Astrocyte (in vitro differentiated cells and primary cell): Measurements from ENCODE around the gene SMC3. TPM values are rescaled to one million over a fixed set of nuclear protein-coding genes. Genes with fewer than 3 reads are reported as not detected.

Source experiments
- DNase-seq: peaks from one replicate; pipeline ENCODE4 v3.0.0-alpha.2; 2010; ENCODE audit warnings: low read depth
- FAIRE-seq: peaks from 2 replicates; lab custom pipeline; 2011; peaks lifted over from hg19 to GRCh38; lab: Jason Lieb, UNC
- H2AFZ ChIP-seq: 2 replicates; pipeline ENCODE4 v1.6.0; 2012; ENCODE audit warnings: low read depth, low read length, inconsistent platforms
- H3K27ac ChIP-seq: 2 replicates; pipeline ENCODE4 v1.5.1; 2011; ENCODE audit warnings: low read depth, low read length, inconsistent platforms
- H3K27me3 ChIP-seq: 2 replicates; pipeline ENCODE4 v1.6.0; 2011; ENCODE audit warnings: low read length, inconsistent platforms; ENCODE audit not compliant: insufficient read depth
- H3K36me3 ChIP-seq: 2 replicates; pipeline ENCODE4 v1.5.1; 2011; ENCODE audit warnings: low read length, inconsistent platforms; ENCODE audit not compliant: insufficient read depth
- H3K4me1 ChIP-seq: 2 replicates; pipeline ENCODE4 v1.5.1; 2011; ENCODE audit warnings: low read length, inconsistent platforms; ENCODE audit not compliant: insufficient read depth
- H3K4me2 ChIP-seq: 2 replicates; pipeline ENCODE4 v1.6.0; 2012; ENCODE audit warnings: low read length, inconsistent platforms
- H3K4me3 ChIP-seq: 2 replicates; pipeline ENCODE4 v1.5.1; 2011; ENCODE audit warnings: low read depth, mild to moderate bottlenecking, low read length, inconsistent platforms; ENCODE audit not compliant: insufficient read depth
- H3K79me2 ChIP-seq: 2 replicates; pipeline ENCODE4 v1.6.0; 2012; ENCODE audit warnings: mild to moderate bottlenecking, low read length, inconsistent platforms; ENCODE audit not compliant: insufficient read depth
- H3K9ac ChIP-seq: 2 replicates; pipeline ENCODE4 v1.6.0; 2012; ENCODE audit warnings: mild to moderate bottlenecking, low read length, inconsistent platforms
- H3K9me3 ChIP-seq: 2 replicates; pipeline ENCODE4 v1.5.1; 2012; ENCODE audit warnings: low read depth, mild to moderate bottlenecking, low read length, inconsistent platforms; ENCODE audit not compliant: insufficient read depth
- H4K20me1 ChIP-seq: 2 replicates; pipeline ENCODE4 v1.6.0; 2012; ENCODE audit warnings: low read length, inconsistent platforms; ENCODE audit not compliant: insufficient read depth
- H3K27ac Mint-ChIP-seq: one replicate; pipeline ENCODE4 v1.8.0; 2021; ENCODE audit warnings: mild to moderate bottlenecking, mixed read lengths; ENCODE audit not compliant: unreplicated experiment
- H3K27me3 Mint-ChIP-seq: one replicate; pipeline ENCODE4 v1.8.0; 2021; ENCODE audit warnings: low read depth, mixed read lengths; ENCODE audit not compliant: unreplicated experiment
- H3K36me3 Mint-ChIP-seq: one replicate; pipeline ENCODE4 v1.8.0; 2021; ENCODE audit warnings: low read depth, mixed read lengths; ENCODE audit not compliant: unreplicated experiment
- H3K4me1 Mint-ChIP-seq: one replicate; pipeline ENCODE4 v1.8.0; 2021; ENCODE audit warnings: low read depth, mixed read lengths; ENCODE audit not compliant: unreplicated experiment
- H3K4me3 Mint-ChIP-seq: one replicate; pipeline ENCODE4 v1.8.0; 2021; ENCODE audit warnings: mild to moderate bottlenecking, moderate library complexity, mixed read lengths; ENCODE audit not compliant: unreplicated experiment
- H3K9me3 Mint-ChIP-seq: one replicate; pipeline ENCODE4 v1.8.0; 2021; ENCODE audit warnings: mild to moderate bottlenecking, mixed read lengths; ENCODE audit not compliant: unreplicated experiment
- CTCF ChIP-seq: IDR thresholded peaks from 2 replicates; pipeline ENCODE4 v1.5.1; 2011; ENCODE audit warnings: low read depth, mild to moderate bottlenecking, inconsistent platforms, low read length, moderate library complexity; ENCODE audit not compliant: insufficient read depth
- EZH2 ChIP-seq: IDR thresholded peaks from 2 replicates; pipeline ENCODE4 v1.6.1; 2012; ENCODE audit warnings: mild to moderate bottlenecking, low read length, inconsistent platforms; ENCODE audit not compliant: insufficient read depth
- total RNA-seq: library from RNA; stranded (reverse); gene quantifications from 2 replicates; pipeline ENCODE4 v1.2.1, GENCODE V29; 2021

SMC3 gene
- total RNA-seq, 1 donor from 2014 or later = 27.2 TPM

GRCh38 chr10:110548002-110548401, 19.5 kb upstream of the SMC3 start:
- H3K27me3 Mint-ChIP-seq = no peaks in the 10 kb centered on the region
- no peaks in the 10 kb centered on the region for H3K79me2 ChIP-seq
- DNase-seq (no peak), FAIRE-seq (no peak)
- H3K4me3 Mint-ChIP-seq = no peak overlapping the region
- H3K4me3 ChIP-seq = no peak overlapping the region
- H3K27ac ChIP-seq = no peak overlapping the region
- no peak overlapping the region for H3K27ac Mint-ChIP-seq
- H3K9me3 ChIP-seq = no peaks in the 10 kb centered on the region
- H3K9ac ChIP-seq = no peak overlapping the region
- TF ChIP-seq CTCF (no peak), EZH2 (no peak)
- peaks cover 23% of the 10 kb centered on the region for H3K4me1 Mint-ChIP-seq
- peaks cover 5% of the 10 kb centered on the region for H3K27me3 ChIP-seq
- H2AFZ ChIP-seq = no peak overlapping the region
- no peak overlapping the region for H3K4me2 ChIP-seq
- H3K9me3 Mint-ChIP-seq = no peaks in the 10 kb centered on the region
- H3K4me1 ChIP-seq = no peaks in the 10 kb centered on the region
- no peaks in the 10 kb centered on the region for H3K36me3 ChIP-seq
- H3K36me3 Mint-ChIP-seq = no peaks in the 10 kb centered on the region
- H4K20me1 ChIP-seq = no peaks in the 10 kb centered on the region

- H3K4me1 Mint-ChIP-seq = peaks cover 25% of the 10 kb centered on the region
- H3K27ac Mint-ChIP-seq = no peak overlapping the region
- Histone ChIP-seq H3K4me1 (no peaks in the 10 kb centered on the region), H2AFZ (no peak overlapping the region), H3K27ac (no peak overlapping the region), H3K79me2 (no peaks in the 10 kb centered on the region), H4K20me1 (no peaks in the 10 kb centered on the region), H3K4me3 (no peak overlapping the region), H3K4me2 (no peak overlapping the region), H3K27me3 (peaks cover 5% of the 10 kb centered on the region), H3K36me3 (no peaks in the 10 kb centered on the region), H3K9me3 (no peaks in the 10 kb centered on the region), H3K9ac (no peak overlapping the region)
- H3K36me3 Mint-ChIP-seq = no peaks in the 10 kb centered on the region
- DNase-seq (no peak), FAIRE-seq (no peak)
- H3K4me3 Mint-ChIP-seq = no peak overlapping the region
- no peaks in the 10 kb centered on the region for H3K27me3 Mint-ChIP-seq
- no peaks in the 10 kb centered on the region for H3K9me3 Mint-ChIP-seq
- TF ChIP-seq CTCF = no peak
- no peak for TF ChIP-seq EZH2
These were observed 18.3 kb upstream of the SMC3 start for GRCh38 chr10:110549211-110549610.

GRCh38 chr10:110553905-110554304, 13.6 kb upstream of the SMC3 start:
- H3K9me3 Mint-ChIP-seq = no peaks in the 10 kb centered on the region
- H2AFZ ChIP-seq = peak overlapping the region; percentile 72
- no peak for FAIRE-seq
- H3K4me1 Mint-ChIP-seq = peaks cover 11% of the 10 kb centered on the region
- no peaks in the 10 kb centered on the region for H3K27me3 Mint-ChIP-seq
- no peaks in the 10 kb centered on the region for H3K4me1 ChIP-seq
- H3K9me3 ChIP-seq = no peaks in the 10 kb centered on the region
- no peaks in the 10 kb centered on the region for H4K20me1 ChIP-seq
- H3K4me3 Mint-ChIP-seq = no peak overlapping the region
- H3K27ac ChIP-seq = no peak overlapping the region
- no peaks in the 10 kb centered on the region for H3K36me3 Mint-ChIP-seq
- TF ChIP-seq EZH2 (no peak), CTCF (no peak)
- H3K27ac Mint-ChIP-seq = peak overlapping the region; percentile 80
- H3K9ac ChIP-seq = no peak overlapping the region
- no peak for DNase-seq
- no peaks in the 10 kb centered on the region for H3K79me2 ChIP-seq
- H3K4me3 ChIP-seq = no peak overlapping the region
- no peak overlapping the region for H3K4me2 ChIP-seq
- H3K27me3 ChIP-seq = peaks cover 5% of the 10 kb centered on the region
- no peaks in the 10 kb centered on the region for H3K36me3 ChIP-seq
